ENCODE results near the gene RHEB. TPM values are rescaled to one million over a fixed set of nuclear protein-coding genes. Genes with fewer than 3 reads are reported as not detected.

RHEB gene
- total and polyA plus RNA-seq, 11 donors, result 81.4 to 155 (median 106) TPM

DNA sequence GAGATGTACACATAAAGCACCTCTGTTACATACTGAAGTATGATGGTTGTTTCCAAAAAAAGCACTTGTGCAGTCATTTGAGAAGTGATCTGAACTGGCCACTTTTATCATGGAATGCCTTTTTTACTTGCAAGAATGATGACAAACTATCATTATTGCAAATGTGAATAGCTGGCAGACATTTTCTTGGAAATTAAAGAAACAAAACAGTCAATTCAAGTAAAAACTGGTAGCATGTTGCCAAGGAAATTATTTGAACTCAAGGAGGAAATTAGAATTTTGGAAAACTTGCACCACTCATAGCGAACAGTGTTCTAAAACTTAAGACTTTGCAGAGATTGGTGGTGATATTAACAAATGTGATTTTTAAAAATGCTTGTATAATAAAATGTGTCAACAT lies 6.6 kb downstream of the RHEB start:
- H3K27ac ChIP-seq, result peak overlapping the region in 4 of 12 donors; percentile 12 to 98 (median 32)
- 93 to 99% (median 95%) methylated on average over 1 of the region's 1 CpG for WGBS, 4 donors
- DNase-seq, result no peak
- H3K9me3 ChIP-seq, result no peaks in the 10 kb centered on the region
- H3K27me3 ChIP-seq, result no peaks in the 10 kb centered on the region
- intact Hi-C loops (cut with DNase I), result loop anchor here in 4 of 10 donors (5.0 to 10.0 kb wide), 3 partner anchors 41 to 1068 kb away; no protein-coding TSS in a partner anchor
- no peaks in the 10 kb centered on the region for H3K36me3 ChIP-seq
- no peak overlapping the region for H3K4me3 ChIP-seq
- TF ChIP-seq POLR2A (IDR thresholded peaks at IDR 0.05), result no peak
- TF ChIP-seq, protein P1, sequence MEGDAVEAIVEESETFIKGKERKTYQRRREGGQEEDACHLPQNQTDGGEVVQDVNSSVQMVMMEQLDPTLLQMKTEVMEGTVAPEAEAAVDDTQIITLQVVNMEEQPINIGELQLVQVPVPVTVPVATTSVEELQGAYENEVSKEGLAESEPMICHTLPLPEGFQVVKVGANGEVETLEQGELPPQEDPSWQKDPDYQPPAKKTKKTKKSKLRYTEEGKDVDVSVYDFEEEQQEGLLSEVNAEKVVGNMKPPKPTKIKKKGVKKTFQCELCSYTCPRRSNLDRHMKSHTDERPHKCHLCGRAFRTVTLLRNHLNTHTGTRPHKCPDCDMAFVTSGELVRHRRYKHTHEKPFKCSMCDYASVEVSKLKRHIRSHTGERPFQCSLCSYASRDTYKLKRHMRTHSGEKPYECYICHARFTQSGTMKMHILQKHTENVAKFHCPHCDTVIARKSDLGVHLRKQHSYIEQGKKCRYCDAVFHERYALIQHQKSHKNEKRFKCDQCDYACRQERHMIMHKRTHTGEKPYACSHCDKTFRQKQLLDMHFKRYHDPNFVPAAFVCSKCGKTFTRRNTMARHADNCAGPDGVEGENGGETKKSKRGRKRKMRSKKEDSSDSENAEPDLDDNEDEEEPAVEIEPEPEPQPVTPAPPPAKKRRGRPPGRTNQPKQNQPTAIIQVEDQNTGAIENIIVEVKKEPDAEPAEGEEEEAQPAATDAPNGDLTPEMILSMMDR (IDR thresholded peaks at IDR 0.05), result no peak
- no peak for ATAC-seq
- H3K4me1 ChIP-seq, result peaks cover 0 to 98% (median 64%) of the 10 kb centered on the region in 12 donors

- Histone ChIP-seq H3K27me3 (no peaks in the 10 kb centered on the region), H3K27ac (peak overlapping the region in 5 of 12 donors; percentile 12 to 98 (median 25)), H3K36me3 (no peaks in the 10 kb centered on the region), H3K4me1 (peaks cover 2 to 98% (median 65%) of the 10 kb centered on the region in 12 donors), H3K9me3 (no peaks in the 10 kb centered on the region), H3K4me3 (no peak overlapping the region)
- 42 to 56% (median 50%) methylated on average over 7 of the region's 7 CpGs for WGBS, 4 donors
- DNase-seq, result no peak
- intact Hi-C loops (cut with DNase I), result loop anchor here in 4 of 10 donors (5.0 to 10.0 kb wide), 3 partner anchors 40 to 1068 kb away; no protein-coding TSS in a partner anchor
- ATAC-seq, result peak; percentile 37 to 66 (median 58)
- TF ChIP-seq, protein P1 (IDR thresholded peaks at IDR 0.05), result no peak
- TF ChIP-seq POLR2A (IDR thresholded peaks at IDR 0.05), result no peak
Observed at GRCh38 chr7:151512353-151512752, 7.3 kb downstream of the RHEB start.

DNA sequence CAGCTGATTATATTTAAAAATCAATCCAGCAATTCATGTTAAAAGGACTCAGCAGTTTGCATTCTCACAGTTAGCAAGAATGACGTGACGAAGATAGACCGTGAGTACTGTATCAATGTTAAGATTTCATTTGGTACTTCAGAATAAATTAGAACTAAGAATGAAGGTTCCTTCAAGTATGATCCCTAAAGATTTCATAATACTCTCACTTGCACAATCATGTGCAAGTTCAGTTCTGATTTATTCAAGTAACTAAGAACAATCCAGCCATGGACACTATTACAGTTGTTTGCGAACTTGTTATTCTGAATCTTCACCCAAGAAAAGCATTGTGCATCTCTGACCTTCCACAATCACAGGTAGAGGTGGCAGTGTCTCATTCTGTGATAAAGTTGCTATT lies 7.7 kb downstream of the RHEB start:
- Histone ChIP-seq H3K9me3 (no peaks in the 10 kb centered on the region), H3K36me3 (no peaks in the 10 kb centered on the region), H3K27me3 (no peaks in the 10 kb centered on the region), H3K27ac (peak overlapping the region in 4 of 12 donors; percentile 12 to 98 (median 18)), H3K4me1 (peaks cover 2 to 98% (median 64%) of the 10 kb centered on the region in 12 donors), H3K4me3 (no peak overlapping the region)
- ATAC-seq (no peak), DNase-seq (no peak)
- TF ChIP-seq POLR2A (IDR thresholded peaks at IDR 0.05), result no peak
- TF ChIP-seq, protein P1 (IDR thresholded peaks at IDR 0.05), result no peak
- 68 to 79% (median 71%) methylated on average over 4 of the region's 4 CpGs for WGBS, 4 donors
- intact Hi-C loops (cut with DNase I), result loop anchor here in 4 of 10 donors (5.0 to 10.0 kb wide), 3 partner anchors 40 to 1067 kb away; no protein-coding TSS in a partner anchor

- Histone ChIP-seq H3K27me3 (no peaks in the 10 kb centered on the region), H3K36me3 (no peaks in the 10 kb centered on the region), H3K27ac (peak overlapping the region in 1 of 12 donors; percentile 98), H3K4me3 (no peak overlapping the region), H3K4me1 (peaks cover 2 to 95% (median 65%) of the 10 kb centered on the region in 12 donors), H3K9me3 (no peaks in the 10 kb centered on the region)
- TF ChIP-seq, protein P1 (IDR thresholded peaks at IDR 0.05), result no peak
- no peak for TF ChIP-seq POLR2A (IDR thresholded peaks at IDR 0.05)
- ATAC-seq (no peak), DNase-seq (no peak)
- 65 to 80% (median 72%) methylated on average over 4 of the region's 4 CpGs for WGBS, 4 donors
- intact Hi-C loops (cut with DNase I), result loop anchor here in 4 of 10 donors (5.0 to 10.0 kb wide), 3 partner anchors 39 to 1066 kb away; no protein-coding TSS in a partner anchor
Observed at GRCh38 chr7:151511270-151511669, 8.4 kb downstream of the RHEB start.

All from heart left ventricle (tissue), 16 donors.